HL-60 (cell line): Measurements from ENCODE around the gene TNFAIP8.
"Not testable (repeated sequence)": the region's sequence is repeated elsewhere in the genome, so short reads cannot be mapped to it uniquely, and the experiment has no call there.

Experiments used
- POLR2AphosphoS5 ChIP-seq: IDR thresholded peaks from 2 replicates; pipeline ENCODE4 v1.6.1; 2012; ENCODE audit warnings: low read depth
- TF ChIP-seq, protein P1 (sequence below): IDR thresholded peaks from one replicate; pipeline ENCODE4 v1.5.1; 2011; ENCODE audit warnings: low read length, control low read depth, inconsistent platforms; ENCODE audit not compliant: insufficient read depth
- TF ChIP-seq, protein P2 (sequence below): IDR thresholded peaks from 2 replicates; pipeline ENCODE4 v1.6.1; 2012; ENCODE audit warnings: low read depth; ENCODE audit not compliant: insufficient replicate concordance

- TF ChIP-seq POLR2AphosphoS5, result not testable (repeated sequence)
- TF ChIP-seq, protein P1, sequence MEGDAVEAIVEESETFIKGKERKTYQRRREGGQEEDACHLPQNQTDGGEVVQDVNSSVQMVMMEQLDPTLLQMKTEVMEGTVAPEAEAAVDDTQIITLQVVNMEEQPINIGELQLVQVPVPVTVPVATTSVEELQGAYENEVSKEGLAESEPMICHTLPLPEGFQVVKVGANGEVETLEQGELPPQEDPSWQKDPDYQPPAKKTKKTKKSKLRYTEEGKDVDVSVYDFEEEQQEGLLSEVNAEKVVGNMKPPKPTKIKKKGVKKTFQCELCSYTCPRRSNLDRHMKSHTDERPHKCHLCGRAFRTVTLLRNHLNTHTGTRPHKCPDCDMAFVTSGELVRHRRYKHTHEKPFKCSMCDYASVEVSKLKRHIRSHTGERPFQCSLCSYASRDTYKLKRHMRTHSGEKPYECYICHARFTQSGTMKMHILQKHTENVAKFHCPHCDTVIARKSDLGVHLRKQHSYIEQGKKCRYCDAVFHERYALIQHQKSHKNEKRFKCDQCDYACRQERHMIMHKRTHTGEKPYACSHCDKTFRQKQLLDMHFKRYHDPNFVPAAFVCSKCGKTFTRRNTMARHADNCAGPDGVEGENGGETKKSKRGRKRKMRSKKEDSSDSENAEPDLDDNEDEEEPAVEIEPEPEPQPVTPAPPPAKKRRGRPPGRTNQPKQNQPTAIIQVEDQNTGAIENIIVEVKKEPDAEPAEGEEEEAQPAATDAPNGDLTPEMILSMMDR, result not testable (repeated sequence)
- TF ChIP-seq, protein P2, sequence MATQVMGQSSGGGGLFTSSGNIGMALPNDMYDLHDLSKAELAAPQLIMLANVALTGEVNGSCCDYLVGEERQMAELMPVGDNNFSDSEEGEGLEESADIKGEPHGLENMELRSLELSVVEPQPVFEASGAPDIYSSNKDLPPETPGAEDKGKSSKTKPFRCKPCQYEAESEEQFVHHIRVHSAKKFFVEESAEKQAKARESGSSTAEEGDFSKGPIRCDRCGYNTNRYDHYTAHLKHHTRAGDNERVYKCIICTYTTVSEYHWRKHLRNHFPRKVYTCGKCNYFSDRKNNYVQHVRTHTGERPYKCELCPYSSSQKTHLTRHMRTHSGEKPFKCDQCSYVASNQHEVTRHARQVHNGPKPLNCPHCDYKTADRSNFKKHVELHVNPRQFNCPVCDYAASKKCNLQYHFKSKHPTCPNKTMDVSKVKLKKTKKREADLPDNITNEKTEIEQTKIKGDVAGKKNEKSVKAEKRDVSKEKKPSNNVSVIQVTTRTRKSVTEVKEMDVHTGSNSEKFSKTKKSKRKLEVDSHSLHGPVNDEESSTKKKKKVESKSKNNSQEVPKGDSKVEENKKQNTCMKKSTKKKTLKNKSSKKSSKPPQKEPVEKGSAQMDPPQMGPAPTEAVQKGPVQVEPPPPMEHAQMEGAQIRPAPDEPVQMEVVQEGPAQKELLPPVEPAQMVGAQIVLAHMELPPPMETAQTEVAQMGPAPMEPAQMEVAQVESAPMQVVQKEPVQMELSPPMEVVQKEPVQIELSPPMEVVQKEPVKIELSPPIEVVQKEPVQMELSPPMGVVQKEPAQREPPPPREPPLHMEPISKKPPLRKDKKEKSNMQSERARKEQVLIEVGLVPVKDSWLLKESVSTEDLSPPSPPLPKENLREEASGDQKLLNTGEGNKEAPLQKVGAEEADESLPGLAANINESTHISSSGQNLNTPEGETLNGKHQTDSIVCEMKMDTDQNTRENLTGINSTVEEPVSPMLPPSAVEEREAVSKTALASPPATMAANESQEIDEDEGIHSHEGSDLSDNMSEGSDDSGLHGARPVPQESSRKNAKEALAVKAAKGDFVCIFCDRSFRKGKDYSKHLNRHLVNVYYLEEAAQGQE, result not testable (repeated sequence)
These were observed 82.2 kb downstream of the TNFAIP8 start for GRCh38 chr5:119437785-119438586.
